ENCODE results near the gene ANXA8.
A peak's percentile ranks its signal among the peaks of the same experiment; 100 is the strongest.
"Not testable (repeated sequence)": the region's sequence is repeated elsewhere in the genome, so short reads cannot be mapped to it uniquely, and the experiment has no call there.

ANXA8 gene

GRCh38 chr10:47457826-47458225, 26.1 kb downstream of the ANXA8 start:
- Mint-ChIP-seq H3K4me1 (peaks cover 29% of the 10 kb centered on the region), H3K36me3 (ENCODE audit: low read depth) (no peaks in the 10 kb centered on the region), H3K27me3 (ENCODE audit: low read depth) (no peaks in the 10 kb centered on the region), H3K9me3 (no peaks in the 10 kb centered on the region), H3K4me3 (no peak overlapping the region), H3K27ac (no peak overlapping the region)
- TF ChIP-seq, protein P1, sequence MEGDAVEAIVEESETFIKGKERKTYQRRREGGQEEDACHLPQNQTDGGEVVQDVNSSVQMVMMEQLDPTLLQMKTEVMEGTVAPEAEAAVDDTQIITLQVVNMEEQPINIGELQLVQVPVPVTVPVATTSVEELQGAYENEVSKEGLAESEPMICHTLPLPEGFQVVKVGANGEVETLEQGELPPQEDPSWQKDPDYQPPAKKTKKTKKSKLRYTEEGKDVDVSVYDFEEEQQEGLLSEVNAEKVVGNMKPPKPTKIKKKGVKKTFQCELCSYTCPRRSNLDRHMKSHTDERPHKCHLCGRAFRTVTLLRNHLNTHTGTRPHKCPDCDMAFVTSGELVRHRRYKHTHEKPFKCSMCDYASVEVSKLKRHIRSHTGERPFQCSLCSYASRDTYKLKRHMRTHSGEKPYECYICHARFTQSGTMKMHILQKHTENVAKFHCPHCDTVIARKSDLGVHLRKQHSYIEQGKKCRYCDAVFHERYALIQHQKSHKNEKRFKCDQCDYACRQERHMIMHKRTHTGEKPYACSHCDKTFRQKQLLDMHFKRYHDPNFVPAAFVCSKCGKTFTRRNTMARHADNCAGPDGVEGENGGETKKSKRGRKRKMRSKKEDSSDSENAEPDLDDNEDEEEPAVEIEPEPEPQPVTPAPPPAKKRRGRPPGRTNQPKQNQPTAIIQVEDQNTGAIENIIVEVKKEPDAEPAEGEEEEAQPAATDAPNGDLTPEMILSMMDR (IDR thresholded peaks at IDR 0.05; ENCODE audit: unreplicated experiment in 3 of 3), result no peak

DNA sequence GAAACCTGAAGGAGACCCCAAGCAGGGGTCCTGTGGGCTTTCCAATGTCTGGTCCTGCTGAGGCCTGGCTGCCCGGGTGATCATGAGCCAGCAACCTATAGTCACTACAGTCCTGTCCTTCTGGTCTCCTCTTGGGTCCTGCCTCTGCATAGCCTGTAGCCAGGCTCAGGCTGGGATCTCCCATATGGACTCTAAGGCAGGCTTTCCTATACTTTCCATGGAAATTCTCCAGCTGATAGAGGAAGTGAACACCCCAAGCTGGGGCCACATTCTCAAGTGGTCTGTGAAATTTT, 26.4 kb downstream of the ANXA8 start:
- H3K36me3 Mint-ChIP-seq (ENCODE audit: low read depth), result no peaks in the 10 kb centered on the region
- TF ChIP-seq, protein P1 (IDR thresholded peaks at IDR 0.05; ENCODE audit: unreplicated experiment in 3 of 3), result no peak
- H3K4me1 Mint-ChIP-seq, result peaks cover 30% of the 10 kb centered on the region
- no peaks in the 10 kb centered on the region for H3K27me3 Mint-ChIP-seq (ENCODE audit: low read depth)
- H3K9me3 Mint-ChIP-seq, result no peaks in the 10 kb centered on the region
- H3K4me3 Mint-ChIP-seq, result no peak overlapping the region
- H3K27ac Mint-ChIP-seq, result no peak overlapping the region

DNA sequence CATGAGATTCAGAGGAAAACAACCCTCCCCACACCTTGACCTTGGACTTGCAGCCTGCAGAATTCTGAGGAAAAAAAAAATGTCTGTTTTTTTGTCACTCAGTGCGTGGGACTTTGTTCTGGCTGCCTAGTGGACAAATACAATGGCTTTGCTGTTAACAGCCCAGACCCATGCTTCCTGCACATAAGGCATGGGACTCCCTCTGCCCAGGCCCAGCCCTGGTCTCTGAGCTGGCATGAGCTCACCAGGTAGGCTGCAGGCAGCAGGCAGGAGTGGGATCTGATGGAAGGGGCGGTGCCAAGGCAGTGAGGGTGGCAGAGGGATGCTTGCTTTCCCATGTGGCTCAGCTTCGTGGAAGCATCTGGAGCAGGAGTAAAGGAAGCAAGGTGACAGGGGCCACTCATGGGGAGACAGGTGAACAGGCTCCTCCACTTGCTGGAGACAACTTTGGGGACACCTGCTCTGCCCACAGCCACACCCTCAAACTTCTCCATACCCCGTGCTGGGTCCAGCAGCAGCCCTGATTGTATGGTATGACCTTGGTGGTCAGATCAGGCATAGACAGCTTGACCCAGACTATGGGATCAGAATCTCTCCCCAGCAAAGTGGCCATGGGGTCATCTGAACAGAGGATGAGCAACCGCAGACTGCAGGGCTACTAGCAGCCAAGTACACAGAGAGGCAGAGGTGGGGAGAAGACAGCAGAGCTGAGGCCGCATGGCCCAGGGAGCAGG, 27.0 kb downstream of the ANXA8 start:
- no peaks in the 10 kb centered on the region for H3K27me3 Mint-ChIP-seq (ENCODE audit: low read depth)
- H3K4me1 Mint-ChIP-seq, result peaks cover 32% of the 10 kb centered on the region
- no peaks in the 10 kb centered on the region for H3K36me3 Mint-ChIP-seq (ENCODE audit: low read depth)
- no peaks in the 10 kb centered on the region for H3K9me3 Mint-ChIP-seq
- H3K4me3 Mint-ChIP-seq, result no peak overlapping the region
- H3K27ac Mint-ChIP-seq, result peak overlapping the region in 2 of 3 experiments; percentile 38 to 62
- TF ChIP-seq, protein P1 (IDR thresholded peaks at IDR 0.05; ENCODE audit: unreplicated experiment in 3 of 3), result no peak

DNA sequence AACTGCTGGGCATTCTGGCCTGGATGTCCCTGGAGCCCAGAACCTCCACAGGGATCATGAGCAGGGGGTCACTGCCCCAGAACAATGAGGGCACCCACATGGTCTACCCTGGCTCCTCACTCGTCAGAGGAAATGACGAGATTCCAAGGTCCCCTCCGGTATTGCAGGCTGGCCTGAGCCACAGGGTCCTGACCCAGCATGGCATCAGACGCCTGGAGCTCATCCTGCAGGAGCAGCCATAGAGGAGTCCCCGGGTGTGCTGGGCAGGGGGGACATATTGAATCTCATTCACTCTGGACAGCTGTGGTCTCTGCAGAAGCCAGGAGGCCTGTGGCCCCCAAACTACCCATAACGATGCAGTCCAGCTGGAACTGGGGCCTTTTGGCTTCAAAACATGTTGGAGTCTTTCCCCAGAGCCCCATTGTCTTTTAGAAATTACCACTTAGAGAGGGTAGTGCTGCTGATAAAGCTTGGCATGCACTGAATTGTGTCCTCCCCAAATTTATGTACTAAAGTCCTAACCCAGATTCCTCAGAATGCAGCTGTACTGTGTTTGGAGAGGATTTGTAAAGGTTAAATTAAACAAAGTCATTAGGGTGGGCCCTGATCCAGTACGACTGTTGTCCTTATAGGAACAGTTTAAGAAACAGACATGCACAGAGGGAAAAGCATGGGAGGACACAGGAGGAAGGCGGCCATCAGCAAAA, 27.7 kb downstream of the ANXA8 start:
- Mint-ChIP-seq H3K4me1 (peaks cover 32% of the 10 kb centered on the region), H3K9me3 (no peaks in the 10 kb centered on the region), H3K4me3 (no peak overlapping the region), H3K27ac (peak overlapping the region in 2 of 3 experiments; percentile 38 to 62), H3K36me3 (ENCODE audit: low read depth) (no peaks in the 10 kb centered on the region), H3K27me3 (ENCODE audit: low read depth) (no peaks in the 10 kb centered on the region)
- TF ChIP-seq, protein P1 (IDR thresholded peaks at IDR 0.05; ENCODE audit: unreplicated experiment in 3 of 3), result no peak

DNA sequence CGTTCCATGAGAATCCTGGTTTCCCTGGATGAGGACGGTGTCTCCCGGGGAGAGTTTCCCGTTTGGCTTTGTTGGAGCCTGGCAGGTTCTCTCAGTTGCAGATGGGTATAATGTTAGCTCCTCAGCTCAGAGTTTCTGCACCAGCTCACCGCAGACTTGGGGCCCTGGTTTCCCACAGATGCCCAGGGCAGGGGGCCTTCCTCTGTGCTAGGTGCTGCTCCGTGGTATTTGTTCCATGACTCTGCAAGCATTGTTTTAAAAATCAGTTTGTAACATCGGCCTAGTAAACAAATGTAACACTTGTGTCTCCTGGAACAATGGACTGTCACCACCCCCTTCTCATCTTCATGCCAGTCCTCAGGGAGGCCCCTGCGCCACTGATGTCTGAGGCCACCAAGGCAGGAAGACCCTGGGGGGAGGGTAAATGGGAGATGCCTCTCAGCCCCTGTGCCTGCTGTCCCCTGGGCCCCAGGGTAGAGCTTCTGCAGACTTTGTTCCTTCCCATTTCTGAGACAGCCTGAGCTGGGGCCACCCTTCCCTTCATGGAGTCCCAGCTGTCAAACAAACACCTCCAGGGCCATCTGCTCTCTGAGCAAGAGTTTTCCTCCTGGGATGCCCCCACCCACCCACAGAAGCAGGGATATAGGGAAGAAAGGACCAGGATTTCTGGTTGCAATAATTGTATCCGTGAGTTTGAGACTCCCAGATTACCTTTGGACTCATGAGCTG, 28.4 kb downstream of the ANXA8 start:
- H3K36me3 Mint-ChIP-seq (ENCODE audit: low read depth); H3K9me3 Mint-ChIP-seq; H3K27me3 Mint-ChIP-seq (ENCODE audit: low read depth); H3K4me3 Mint-ChIP-seq: not testable (repeated sequence)
- Mint-ChIP-seq H3K4me1 (peaks cover 28% of the 10 kb centered on the region), H3K27ac (peak overlapping the region in 2 of 3 experiments; percentile 2 to 9)

DNA sequence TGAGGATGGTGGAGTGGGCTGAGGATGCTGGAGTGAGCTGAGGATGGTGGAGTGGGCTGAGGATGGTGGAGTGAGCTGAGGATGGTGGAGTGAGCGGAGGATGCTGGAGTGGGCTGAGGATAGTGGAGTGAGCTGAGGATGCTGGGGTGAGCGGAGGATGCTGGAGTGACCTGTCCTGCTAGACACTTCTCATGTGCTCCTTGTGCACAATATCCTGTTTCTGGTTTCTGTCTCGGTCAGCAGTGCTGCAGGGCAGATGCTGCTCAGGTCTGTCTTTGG, 29.2 kb downstream of the ANXA8 start:
- TF ChIP-seq, protein P1 (IDR thresholded peaks at IDR 0.05; ENCODE audit: unreplicated experiment in 3 of 3), result no peak
- Mint-ChIP-seq H3K4me3 (no peak overlapping the region), H3K27ac (peak overlapping the region in 2 of 3 experiments; percentile 2 to 9), H3K4me1 (peaks cover 28% of the 10 kb centered on the region), H3K36me3 (ENCODE audit: low read depth) (no peaks in the 10 kb centered on the region), H3K27me3 (ENCODE audit: low read depth) (no peaks in the 10 kb centered on the region), H3K9me3 (no peaks in the 10 kb centered on the region)

All from nephron (organoid).